ENCODE results near the gene KRTAP4-5. TPM values are rescaled to one million over a fixed set of nuclear protein-coding genes. Genes with fewer than 3 reads are reported as not detected.

The KRTAP4-5 gene
- total and polyA plus RNA-seq, 2 experiments from 2014 or later: not detected

DNA sequence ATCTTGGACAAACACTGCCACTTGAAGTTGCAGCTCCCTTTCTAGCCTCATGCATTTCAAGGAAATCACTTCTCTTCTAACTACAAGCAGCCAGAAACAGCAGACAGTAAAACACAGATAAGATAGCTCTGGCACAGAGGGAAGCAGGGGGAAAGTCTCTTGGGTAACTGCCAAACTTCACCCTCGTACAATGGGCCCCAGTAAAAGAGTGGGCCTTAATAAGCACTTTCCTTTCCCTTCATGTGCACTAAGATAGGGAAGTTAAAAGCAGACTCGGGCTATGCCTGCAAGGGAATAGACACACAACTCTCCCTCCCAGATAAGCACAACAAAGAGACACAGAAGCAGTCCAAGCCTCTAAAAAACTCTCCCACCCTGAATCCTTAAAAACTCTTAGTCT lies 4.2 kb upstream of the KRTAP4-5 start (continued):
- TF ChIP-seq, protein P1, sequence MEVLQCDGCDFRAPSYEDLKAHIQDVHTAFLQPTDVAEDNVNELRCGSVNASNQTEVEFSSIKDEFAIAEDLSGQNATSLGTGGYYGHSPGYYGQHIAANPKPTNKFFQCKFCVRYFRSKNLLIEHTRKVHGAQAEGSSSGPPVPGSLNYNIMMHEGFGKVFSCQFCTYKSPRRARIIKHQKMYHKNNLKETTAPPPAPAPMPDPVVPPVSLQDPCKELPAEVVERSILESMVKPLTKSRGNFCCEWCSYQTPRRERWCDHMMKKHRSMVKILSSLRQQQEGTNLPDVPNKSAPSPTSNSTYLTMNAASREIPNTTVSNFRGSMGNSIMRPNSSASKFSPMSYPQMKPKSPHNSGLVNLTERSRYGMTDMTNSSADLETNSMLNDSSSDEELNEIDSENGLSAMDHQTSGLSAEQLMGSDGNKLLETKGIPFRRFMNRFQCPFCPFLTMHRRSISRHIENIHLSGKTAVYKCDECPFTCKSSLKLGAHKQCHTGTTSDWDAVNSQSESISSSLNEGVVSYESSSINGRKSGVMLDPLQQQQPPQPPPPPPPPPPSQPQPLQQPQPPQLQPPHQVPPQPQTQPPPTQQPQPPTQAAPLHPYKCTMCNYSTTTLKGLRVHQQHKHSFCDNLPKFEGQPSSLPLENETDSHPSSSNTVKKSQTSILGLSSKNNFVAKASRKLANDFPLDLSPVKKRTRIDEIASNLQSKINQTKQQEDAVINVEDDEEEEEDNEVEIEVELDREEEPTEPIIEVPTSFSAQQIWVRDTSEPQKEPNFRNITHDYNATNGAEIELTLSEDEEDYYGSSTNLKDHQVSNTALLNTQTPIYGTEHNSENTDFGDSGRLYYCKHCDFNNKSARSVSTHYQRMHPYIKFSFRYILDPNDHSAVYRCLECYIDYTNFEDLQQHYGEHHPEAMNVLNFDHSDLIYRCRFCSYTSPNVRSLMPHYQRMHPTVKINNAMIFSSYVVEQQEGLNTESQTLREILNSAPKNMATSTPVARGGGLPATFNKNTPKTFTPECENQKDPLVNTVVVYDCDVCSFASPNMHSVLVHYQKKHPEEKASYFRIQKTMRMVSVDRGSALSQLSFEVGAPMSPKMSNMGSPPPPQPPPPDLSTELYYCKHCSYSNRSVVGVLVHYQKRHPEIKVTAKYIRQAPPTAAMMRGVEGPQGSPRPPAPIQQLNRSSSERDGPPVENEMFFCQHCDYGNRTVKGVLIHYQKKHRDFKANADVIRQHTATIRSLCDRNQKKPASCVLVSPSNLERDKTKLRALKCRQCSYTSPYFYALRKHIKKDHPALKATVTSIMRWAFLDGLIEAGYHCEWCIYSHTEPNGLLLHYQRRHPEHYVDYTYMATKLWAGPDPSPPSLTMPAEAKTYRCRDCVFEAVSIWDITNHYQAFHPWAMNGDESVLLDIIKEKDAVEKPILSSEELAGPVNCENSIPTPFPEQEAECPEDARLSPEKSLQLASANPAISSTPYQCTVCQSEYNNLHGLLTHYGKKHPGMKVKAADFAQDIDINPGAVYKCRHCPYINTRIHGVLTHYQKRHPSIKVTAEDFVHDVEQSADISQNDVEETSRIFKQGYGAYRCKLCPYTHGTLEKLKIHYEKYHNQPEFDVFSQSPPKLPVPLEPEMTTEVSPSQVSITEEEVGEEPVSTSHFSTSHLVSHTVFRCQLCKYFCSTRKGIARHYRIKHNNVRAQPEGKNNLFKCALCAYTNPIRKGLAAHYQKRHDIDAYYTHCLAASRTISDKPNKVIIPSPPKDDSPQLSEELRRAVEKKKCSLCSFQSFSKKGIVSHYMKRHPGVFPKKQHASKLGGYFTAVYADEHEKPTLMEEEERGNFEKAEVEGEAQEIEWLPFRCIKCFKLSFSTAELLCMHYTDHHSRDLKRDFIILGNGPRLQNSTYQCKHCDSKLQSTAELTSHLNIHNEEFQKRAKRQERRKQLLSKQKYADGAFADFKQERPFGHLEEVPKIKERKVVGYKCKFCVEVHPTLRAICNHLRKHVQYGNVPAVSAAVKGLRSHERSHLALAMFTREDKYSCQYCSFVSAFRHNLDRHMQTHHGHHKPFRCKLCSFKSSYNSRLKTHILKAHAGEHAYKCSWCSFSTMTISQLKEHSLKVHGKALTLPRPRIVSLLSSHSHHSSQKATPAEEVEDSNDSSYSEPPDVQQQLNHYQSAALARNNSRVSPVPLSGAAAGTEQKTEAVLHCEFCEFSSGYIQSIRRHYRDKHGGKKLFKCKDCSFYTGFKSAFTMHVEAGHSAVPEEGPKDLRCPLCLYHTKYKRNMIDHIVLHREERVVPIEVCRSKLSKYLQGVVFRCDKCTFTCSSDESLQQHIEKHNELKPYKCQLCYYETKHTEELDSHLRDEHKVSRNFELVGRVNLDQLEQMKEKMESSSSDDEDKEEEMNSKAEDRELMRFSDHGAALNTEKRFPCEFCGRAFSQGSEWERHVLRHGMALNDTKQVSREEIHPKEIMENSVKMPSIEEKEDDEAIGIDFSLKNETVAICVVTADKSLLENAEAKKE (CRISPR knock-in tag; IDR thresholded peaks at IDR 0.05): no peak

DNA sequence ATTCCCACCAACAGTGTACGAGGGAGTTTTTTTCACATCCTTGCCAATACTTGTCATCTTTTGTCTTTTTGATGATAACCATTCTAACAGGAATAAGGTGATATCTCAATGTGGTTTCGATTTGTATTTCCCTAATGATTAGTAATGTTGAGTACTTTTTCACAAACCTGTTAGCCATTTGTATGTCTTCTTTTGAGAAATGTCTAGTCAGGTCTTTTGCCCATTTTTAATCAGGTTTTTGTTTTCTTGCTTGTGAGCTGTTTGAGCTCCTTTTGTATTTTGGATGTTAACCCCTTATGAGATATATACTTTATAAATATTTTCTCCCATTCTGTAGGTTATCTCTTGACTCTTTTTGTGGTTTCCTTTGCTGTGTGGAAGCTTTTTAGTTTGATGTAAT lies 1.9 kb upstream of the KRTAP4-5 start:
- H3K4me2 ChIP-seq: no peak overlapping the region
- no peak for ATAC-seq

More for the DNA sequence above, 1.9 kb upstream of the KRTAP4-5 start:
- Mint-ChIP-seq H3K4me3 (no peak overlapping the region), H3K9me3 (no peaks in the 10 kb centered on the region), H3K27ac (no peak overlapping the region), H3K4me1 (peaks cover 3% of the 10 kb centered on the region; the same call in 2 of the 3 replicates), H3K27me3 (ENCODE audit: insufficient read depth, low read depth, poor library complexity) (peaks cover 5% of the 10 kb centered on the region), H3K36me3 (ENCODE audit: low read depth) (no peaks in the 10 kb centered on the region)
- Histone ChIP-seq H3K27me3 (ENCODE audit: insufficient read depth) (no peaks in the 10 kb centered on the region), H3K79me2 (replicated peaks; ENCODE audit: insufficient read depth) (no peaks in the 10 kb centered on the region), H3K36me3 (ENCODE audit: insufficient read depth) (no peaks in the 10 kb centered on the region), H3F3A (replicated peaks; ENCODE audit: low read depth) (no peaks in the 10 kb centered on the region), H2AFZ (no peak overlapping the region), H3K9me2 (ENCODE audit: insufficient read depth) (no peaks in the 10 kb centered on the region), H3K4me1 (ENCODE audit: insufficient read depth) (0 out of 2 replicates have a peak, but pooled peaks cover 3% of the 10 kb centered on the region), H3K27ac (ENCODE audit: low read depth) (no peak overlapping the region), H4K20me1 (replicated peaks; ENCODE audit: insufficient read depth) (no peaks in the 10 kb centered on the region), H3K4me3 (no peak overlapping the region)
- TF ChIP-seq, protein P1 (CRISPR knock-in tag; IDR thresholded peaks at IDR 0.05): no peak
- no peak for TF ChIP-seq ZNF331 (CRISPR knock-in tag; IDR thresholded peaks at IDR 0.05; ENCODE audit: low read depth)
- TF ChIP-seq, protein P2, sequence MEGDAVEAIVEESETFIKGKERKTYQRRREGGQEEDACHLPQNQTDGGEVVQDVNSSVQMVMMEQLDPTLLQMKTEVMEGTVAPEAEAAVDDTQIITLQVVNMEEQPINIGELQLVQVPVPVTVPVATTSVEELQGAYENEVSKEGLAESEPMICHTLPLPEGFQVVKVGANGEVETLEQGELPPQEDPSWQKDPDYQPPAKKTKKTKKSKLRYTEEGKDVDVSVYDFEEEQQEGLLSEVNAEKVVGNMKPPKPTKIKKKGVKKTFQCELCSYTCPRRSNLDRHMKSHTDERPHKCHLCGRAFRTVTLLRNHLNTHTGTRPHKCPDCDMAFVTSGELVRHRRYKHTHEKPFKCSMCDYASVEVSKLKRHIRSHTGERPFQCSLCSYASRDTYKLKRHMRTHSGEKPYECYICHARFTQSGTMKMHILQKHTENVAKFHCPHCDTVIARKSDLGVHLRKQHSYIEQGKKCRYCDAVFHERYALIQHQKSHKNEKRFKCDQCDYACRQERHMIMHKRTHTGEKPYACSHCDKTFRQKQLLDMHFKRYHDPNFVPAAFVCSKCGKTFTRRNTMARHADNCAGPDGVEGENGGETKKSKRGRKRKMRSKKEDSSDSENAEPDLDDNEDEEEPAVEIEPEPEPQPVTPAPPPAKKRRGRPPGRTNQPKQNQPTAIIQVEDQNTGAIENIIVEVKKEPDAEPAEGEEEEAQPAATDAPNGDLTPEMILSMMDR (conservative IDR thresholded peaks at IDR 0.05; ENCODE audit: low read depth in 2 of 2): no peak
- no peak for TF ChIP-seq JUNB (IDR thresholded peaks at IDR 0.05; ENCODE audit: unreplicated experiment)
- no peak for TF ChIP-seq ZNF114 (CRISPR knock-in tag; IDR thresholded peaks at IDR 0.05)
- no peak for DNase-seq (ENCODE audit: low spot score)
